Central memory CD4-positive, alpha-beta T cell (primary cell): ENCODE results near the gene PRDM16.
"Not testable (repeated sequence)": the region's sequence is repeated elsewhere in the genome, so short reads cannot be mapped to it uniquely, and the experiment has no call there.

Experiments
- DNase-seq: peaks from one replicate; pipeline ENCODE4 v3.0.0; 2022

The PRDM16 gene

GRCh38 chr1:3287095-3287494 lies 218.1 kb downstream of the PRDM16 start:
- not testable (repeated sequence) for DNase-seq

- DNase-seq, result no peak
Observed at GRCh38 chr1:3287656-3288160, 218.7 kb downstream of the PRDM16 start.

- no peak for DNase-seq
Observed at GRCh38 chr1:3289502-3289901, 220.5 kb downstream of the PRDM16 start.

GRCh38 chr1:3290438-3290837 lies 221.4 kb downstream of the PRDM16 start:
- DNase-seq, result no peak

GRCh38 chr1:3290915-3291314 lies 221.9 kb downstream of the PRDM16 start:
- no peak for DNase-seq

GRCh38 chr1:3292051-3292722 lies 223.2 kb downstream of the PRDM16 start:
- DNase-seq, result no peak

GRCh38 chr1:3292868-3293562 lies 224.0 kb downstream of the PRDM16 start:
- no peak for DNase-seq

GRCh38 chr1:3293563-3294080 lies 224.6 kb downstream of the PRDM16 start:
- DNase-seq, result no peak

GRCh38 chr1:3294450-3294849 lies 225.4 kb downstream of the PRDM16 start:
- DNase-seq, result no peak

GRCh38 chr1:3295846-3296245 lies 226.8 kb downstream of the PRDM16 start:
- no peak for DNase-seq

GRCh38 chr1:3296326-3296725 lies 227.3 kb downstream of the PRDM16 start:
- DNase-seq, result no peak

GRCh38 chr1:3296826-3297225 lies 227.8 kb downstream of the PRDM16 start:
- DNase-seq, result no peak

GRCh38 chr1:3297756-3298155 lies 228.8 kb downstream of the PRDM16 start:
- DNase-seq, result no peak

GRCh38 chr1:3298197-3298596 lies 229.2 kb downstream of the PRDM16 start:
- no peak for DNase-seq

- DNase-seq, result no peak
Observed at GRCh38 chr1:3304246-3304645, 235.2 kb downstream of the PRDM16 start.

GRCh38 chr1:3304692-3305091 lies 235.7 kb downstream of the PRDM16 start:
- DNase-seq, result no peak

GRCh38 chr1:3305156-3305555 lies 236.2 kb downstream of the PRDM16 start:
- DNase-seq, result no peak

- DNase-seq, result no peak
Observed at GRCh38 chr1:3306583-3307291, 237.7 kb downstream of the PRDM16 start.

- DNase-seq, result no peak
Observed at GRCh38 chr1:3307359-3307758, 238.4 kb downstream of the PRDM16 start.

- DNase-seq, result no peak
Observed at GRCh38 chr1:3308053-3308452, 239.1 kb downstream of the PRDM16 start.

- DNase-seq, result no peak
Observed at GRCh38 chr1:3310718-3311400, 241.9 kb downstream of the PRDM16 start.

GRCh38 chr1:3311711-3312110 lies 242.7 kb downstream of the PRDM16 start:
- no peak for DNase-seq
